OCI-LY1 (cell line): Measurements from ENCODE around the gene HSPA12A.

Source experiments
- H2AFZ ChIP-seq: fragments of 200-600 bp; sonication (generic), shearing (Covaris generic); 2 replicates; pipeline ENCODE4 v1.6.0; 2014; ENCODE audit warnings: antibody characterized with exemption, mild to moderate bottlenecking, low read length
- H3F3A ChIP-seq: fragments of 200-600 bp; sonication (generic), shearing (Covaris generic); 2 replicates; pipeline ENCODE4 v1.6.0; 2014; ENCODE audit warnings: mild to moderate bottlenecking, antibody characterized with exemption, low read length, moderate library complexity; ENCODE audit not compliant: insufficient read depth
- H3K27ac ChIP-seq: fragments of 200-600 bp; sonication (generic); 2 replicates; pipeline ENCODE4 v1.5.1; 2014; ENCODE audit warnings: low read length, mixed run types, mild to moderate bottlenecking, low read depth; ENCODE audit not compliant: poor library complexity, severe bottlenecking
- H3K27me3 ChIP-seq: fragments of 200-600 bp; sonication (generic); 2 replicates; pipeline ENCODE4 v1.6.0; 2014; ENCODE audit warnings: antibody characterized with exemption, mild to moderate bottlenecking, low read length, moderate library complexity; ENCODE audit not compliant: insufficient read depth
- H3K36me3 ChIP-seq: fragments of 200-600 bp; sonication (generic); 2 replicates; pipeline ENCODE4 v1.6.1; 2014; ENCODE audit warnings: mild to moderate bottlenecking, antibody characterized with exemption, low read length, moderate library complexity, mixed read lengths; ENCODE audit not compliant: insufficient read depth
- H3K4me1 ChIP-seq: fragments of 200-600 bp; sonication (generic); 2 replicates; pipeline ENCODE4 v1.5.1; 2014; ENCODE audit warnings: mild to moderate bottlenecking, low read length, moderate library complexity; ENCODE audit not compliant: insufficient read depth, severe bottlenecking
- H3K4me2 ChIP-seq: fragments of 200-600 bp; sonication (generic), shearing (Covaris generic); 2 replicates; pipeline ENCODE4 v1.6.1; 2014; ENCODE audit warnings: low read length
- H3K4me3 ChIP-seq: fragments of 200-600 bp; sonication (generic); 2 replicates; pipeline ENCODE4 v1.5.1; 2014; ENCODE audit warnings: low read length, low read depth, mild to moderate bottlenecking, mixed read lengths; ENCODE audit not compliant: poor library complexity, severe bottlenecking
- H3K79me2 ChIP-seq: fragments of 200-600 bp; shearing (Covaris generic); 2 replicates; pipeline ENCODE4 v1.6.1; 2016; ENCODE audit warnings: mixed run types, low read length, mixed read lengths; ENCODE audit not compliant: insufficient read depth
- H3K9ac ChIP-seq: fragments of 200-600 bp; sonication (generic), shearing (Covaris generic); 2 replicates; pipeline ENCODE4 v1.6.1; 2014; ENCODE audit warnings: mild to moderate bottlenecking, low read length, mixed read lengths
- H3K9me2 ChIP-seq: fragments of 200-600 bp; sonication (generic), shearing (Covaris generic); 2 replicates; pipeline ENCODE4 v1.6.1; 2014; ENCODE audit warnings: low read depth, mild to moderate bottlenecking, low read length, mixed read lengths
- H3K9me3 ChIP-seq: fragments of 200-600 bp; shearing (Covaris generic); 2 replicates; pipeline ENCODE4 v1.6.1; 2014; ENCODE audit warnings: low read length, mixed read lengths
- H4K20me1 ChIP-seq: fragments of 200-600 bp; sonication (generic), shearing (Covaris generic); 2 replicates; pipeline ENCODE4 v1.6.0; 2016; ENCODE audit warnings: mild to moderate bottlenecking, low read length; ENCODE audit not compliant: insufficient read depth
- EZH2 ChIP-seq: fragments of 200-600 bp; sonication (generic), shearing (Covaris generic); IDR thresholded peaks from 2 replicates; pipeline ENCODE4 v1.8.0; 2017; ENCODE audit warnings: borderline replicate concordance, mixed run types, mild to moderate bottlenecking, antibody characterized with exemption, low read length, moderate library complexity, mixed read lengths
- TF ChIP-seq, protein P1 (sequence below): fragments of 200-600 bp; sonication (generic), shearing (Covaris generic); IDR thresholded peaks from 2 replicates; pipeline ENCODE4 v1.5.1; 2017; ENCODE audit warnings: mild to moderate bottlenecking, antibody characterized with exemption, low read length, moderate library complexity, mixed read lengths

The HSPA12A gene, protein sequence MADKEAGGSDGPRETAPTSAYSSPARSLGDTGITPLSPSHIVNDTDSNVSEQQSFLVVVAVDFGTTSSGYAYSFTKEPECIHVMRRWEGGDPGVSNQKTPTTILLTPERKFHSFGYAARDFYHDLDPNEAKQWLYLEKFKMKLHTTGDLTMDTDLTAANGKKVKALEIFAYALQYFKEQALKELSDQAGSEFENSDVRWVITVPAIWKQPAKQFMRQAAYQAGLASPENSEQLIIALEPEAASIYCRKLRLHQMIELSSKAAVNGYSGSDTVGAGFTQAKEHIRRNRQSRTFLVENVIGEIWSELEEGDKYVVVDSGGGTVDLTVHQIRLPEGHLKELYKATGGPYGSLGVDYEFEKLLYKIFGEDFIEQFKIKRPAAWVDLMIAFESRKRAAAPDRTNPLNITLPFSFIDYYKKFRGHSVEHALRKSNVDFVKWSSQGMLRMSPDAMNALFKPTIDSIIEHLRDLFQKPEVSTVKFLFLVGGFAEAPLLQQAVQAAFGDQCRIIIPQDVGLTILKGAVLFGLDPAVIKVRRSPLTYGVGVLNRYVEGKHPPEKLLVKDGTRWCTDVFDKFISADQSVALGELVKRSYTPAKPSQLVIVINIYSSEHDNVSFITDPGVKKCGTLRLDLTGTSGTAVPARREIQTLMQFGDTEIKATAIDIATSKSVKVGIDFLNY

DNA sequence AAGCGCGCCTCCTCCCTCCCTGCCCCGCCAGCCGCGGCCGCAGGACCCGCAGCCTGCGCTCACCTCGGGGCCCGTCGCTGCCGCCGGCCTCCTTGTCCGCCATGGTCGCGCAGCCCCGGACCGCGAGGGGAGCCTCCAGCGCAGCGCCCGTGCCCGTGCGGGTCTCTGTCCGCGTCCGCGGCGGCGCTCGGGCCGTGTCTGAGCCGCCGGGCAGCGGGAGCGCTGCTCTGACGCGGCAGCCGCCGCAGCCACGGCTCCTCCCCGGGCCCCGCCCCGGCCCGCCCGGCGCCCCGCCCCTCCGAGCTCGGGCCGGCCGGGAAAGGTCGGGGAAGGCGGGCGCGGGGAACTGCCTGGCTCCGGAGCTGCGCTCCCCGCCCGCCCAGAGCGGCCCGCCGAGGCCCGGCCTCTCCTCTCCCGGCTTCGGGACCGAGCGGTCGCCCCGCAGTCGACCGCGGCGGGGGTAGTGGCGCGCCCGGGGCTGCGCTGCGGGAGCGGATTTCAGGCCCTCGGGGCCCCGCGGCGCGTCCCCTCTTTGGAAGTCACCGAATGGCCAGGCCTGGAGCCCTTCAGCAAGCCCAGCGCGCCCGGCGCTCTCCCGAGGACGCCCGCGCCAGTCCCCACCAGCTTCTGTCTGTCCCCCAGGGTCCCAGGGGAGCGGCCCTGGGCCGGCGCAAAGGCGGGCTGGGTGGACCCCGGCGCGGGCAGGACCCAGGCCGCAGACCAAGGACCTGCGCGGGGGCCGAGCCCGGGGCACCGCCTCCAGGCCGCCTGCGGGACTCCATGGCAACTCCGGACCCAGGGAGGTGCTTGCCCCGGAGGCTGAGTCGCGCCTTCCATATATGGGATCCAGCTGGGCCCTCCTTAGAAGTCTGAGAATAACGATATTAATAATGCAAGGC lies at the start of gene HSPA12A:
HSPA12A (minus strand) TSS at position 200 of the 899 bp plus-strand sequence; CDS start at position 103, 97 bp downstream.
- Histone ChIP-seq H3K27me3 (no peaks in the 10 kb centered on the region), H3K27ac (no peak within 1 kb of the TSS), H3F3A (no peaks in the 10 kb centered on the region), H3K9ac (no peak within 1 kb of the TSS; the same call in 1 of the 2 replicates), H2AFZ (no peak within 1 kb of the TSS), H4K20me1 (no peaks in the 10 kb centered on the region), H3K9me2 (no peaks in the 10 kb centered on the region), H3K79me2 (no peaks in the 10 kb centered on the region), H3K4me1 (no peaks in the 10 kb centered on the region), H3K4me3 (peak within 1 kb of the TSS; percentile 54), H3K36me3 (no peaks in the 10 kb centered on the region), H3K4me2 (peak within 1 kb of the TSS; percentile 50), H3K9me3 (no peaks in the 10 kb centered on the region)
- no peak for TF ChIP-seq EZH2
- TF ChIP-seq, protein P1, sequence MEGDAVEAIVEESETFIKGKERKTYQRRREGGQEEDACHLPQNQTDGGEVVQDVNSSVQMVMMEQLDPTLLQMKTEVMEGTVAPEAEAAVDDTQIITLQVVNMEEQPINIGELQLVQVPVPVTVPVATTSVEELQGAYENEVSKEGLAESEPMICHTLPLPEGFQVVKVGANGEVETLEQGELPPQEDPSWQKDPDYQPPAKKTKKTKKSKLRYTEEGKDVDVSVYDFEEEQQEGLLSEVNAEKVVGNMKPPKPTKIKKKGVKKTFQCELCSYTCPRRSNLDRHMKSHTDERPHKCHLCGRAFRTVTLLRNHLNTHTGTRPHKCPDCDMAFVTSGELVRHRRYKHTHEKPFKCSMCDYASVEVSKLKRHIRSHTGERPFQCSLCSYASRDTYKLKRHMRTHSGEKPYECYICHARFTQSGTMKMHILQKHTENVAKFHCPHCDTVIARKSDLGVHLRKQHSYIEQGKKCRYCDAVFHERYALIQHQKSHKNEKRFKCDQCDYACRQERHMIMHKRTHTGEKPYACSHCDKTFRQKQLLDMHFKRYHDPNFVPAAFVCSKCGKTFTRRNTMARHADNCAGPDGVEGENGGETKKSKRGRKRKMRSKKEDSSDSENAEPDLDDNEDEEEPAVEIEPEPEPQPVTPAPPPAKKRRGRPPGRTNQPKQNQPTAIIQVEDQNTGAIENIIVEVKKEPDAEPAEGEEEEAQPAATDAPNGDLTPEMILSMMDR, result no peak

DNA sequence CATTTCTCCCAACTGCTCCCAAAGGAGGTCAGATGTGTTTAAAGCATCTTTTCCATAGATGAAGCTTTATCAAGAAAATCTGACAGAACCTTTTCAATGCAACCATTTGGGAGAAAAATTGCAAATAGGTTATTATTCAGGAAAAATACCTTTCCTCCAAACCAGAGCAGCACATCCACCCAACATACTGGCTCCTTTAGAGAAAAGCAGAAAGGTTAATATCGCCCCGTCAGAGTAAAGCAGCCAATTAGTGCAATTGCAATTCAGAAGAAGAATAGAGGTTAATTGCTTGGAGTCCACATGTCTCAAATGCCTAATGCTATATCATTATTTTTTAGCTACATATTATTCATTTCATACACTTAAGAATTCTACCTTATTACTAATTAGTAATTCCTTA lies 48.9 kb upstream of the HSPA12A start:
- no peak overlapping the region for H2AFZ ChIP-seq
- no peaks in the 10 kb centered on the region for H4K20me1 ChIP-seq
- H3K36me3 ChIP-seq, result no peaks in the 10 kb centered on the region
- H3K27me3 ChIP-seq, result no peaks in the 10 kb centered on the region
- no peaks in the 10 kb centered on the region for H3F3A ChIP-seq
- no peak overlapping the region for H3K9ac ChIP-seq
- H3K4me3 ChIP-seq, result no peak overlapping the region
- no peak overlapping the region for H3K27ac ChIP-seq
- H3K79me2 ChIP-seq, result no peaks in the 10 kb centered on the region
- no peak overlapping the region for H3K4me2 ChIP-seq
- TF ChIP-seq, protein P1, result no peak
- no peak for TF ChIP-seq EZH2
- H3K4me1 ChIP-seq, result no peaks in the 10 kb centered on the region
- H3K9me3 ChIP-seq, result no peaks in the 10 kb centered on the region
- H3K9me2 ChIP-seq, result no peaks in the 10 kb centered on the region

DNA sequence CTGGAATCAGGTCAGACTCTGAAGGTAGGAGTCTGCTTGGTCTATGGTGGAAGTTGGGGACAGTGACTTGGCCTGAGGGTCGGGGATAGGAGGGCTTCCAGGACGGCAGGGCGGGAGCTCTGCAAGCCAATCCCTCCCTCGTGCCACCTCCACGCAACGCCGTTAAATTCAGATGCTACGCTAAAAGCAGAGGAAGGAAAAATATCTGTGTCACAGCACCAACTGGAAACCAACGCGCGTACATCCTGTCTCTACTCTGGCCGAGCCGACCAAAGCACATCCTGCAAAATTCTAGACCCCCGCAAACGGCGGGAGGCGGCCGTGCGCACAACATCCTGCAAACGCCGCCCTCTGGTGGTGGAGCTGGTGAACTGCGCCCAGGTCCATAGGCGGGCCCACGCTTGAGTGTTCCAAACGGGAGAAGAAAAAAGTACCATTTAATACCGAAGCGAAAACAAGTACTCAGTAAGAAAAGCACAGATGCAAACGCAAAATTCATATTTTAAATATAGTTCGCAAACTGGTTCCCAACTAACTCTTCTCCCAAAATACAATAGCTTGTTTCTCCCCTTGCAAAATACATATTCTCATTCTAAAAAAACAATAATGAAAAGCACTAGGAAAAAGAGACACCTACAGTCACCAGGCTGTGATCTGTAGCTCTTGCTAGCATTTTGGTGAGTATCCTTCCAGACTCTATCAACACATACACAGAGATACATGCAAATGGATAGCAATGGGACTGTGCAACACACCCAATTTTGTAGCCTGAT lies 45.7 kb upstream of the HSPA12A start:
- Histone ChIP-seq H3K27me3 (no peaks in the 10 kb centered on the region), H3K4me3 (no peak overlapping the region), H3K9me2 (no peaks in the 10 kb centered on the region), H3F3A (no peaks in the 10 kb centered on the region), H3K9ac (no peak overlapping the region), H3K27ac (no peak overlapping the region), H3K4me2 (peak overlapping the region; percentile 34), H2AFZ (no peak overlapping the region), H3K9me3 (no peaks in the 10 kb centered on the region), H3K4me1 (no peaks in the 10 kb centered on the region), H3K79me2 (no peaks in the 10 kb centered on the region), H3K36me3 (no peaks in the 10 kb centered on the region), H4K20me1 (no peaks in the 10 kb centered on the region)
- TF ChIP-seq EZH2, result no peak
- TF ChIP-seq, protein P1, result peak; percentile 96
